Ishikawa (cell line): ENCODE data around the gene ATG7.

ENCODE experiments used
- CEBPB ChIP-seq: IDR thresholded peaks from 2 replicates; pipeline ENCODE4 v1.6.1; 2012
- EGR1 ChIP-seq: IDR thresholded peaks from 2 replicates; pipeline ENCODE4 v1.6.1; 2012
- EP300 ChIP-seq: IDR thresholded peaks from 2 replicates; pipeline ENCODE4 v1.6.1; 2012; ENCODE audit warnings: borderline replicate concordance
- RAD21 ChIP-seq: IDR thresholded peaks from 2 replicates; pipeline ENCODE4 v1.6.1; 2012; ENCODE audit warnings: low read depth
- TCF12 ChIP-seq: IDR thresholded peaks from 2 replicates; pipeline ENCODE4 v1.6.1; 2012; ENCODE audit warnings: low read depth
- TF ChIP-seq, protein P1 (sequence below): IDR thresholded peaks from 2 replicates; pipeline ENCODE4 v1.6.1; 2012

DNA sequence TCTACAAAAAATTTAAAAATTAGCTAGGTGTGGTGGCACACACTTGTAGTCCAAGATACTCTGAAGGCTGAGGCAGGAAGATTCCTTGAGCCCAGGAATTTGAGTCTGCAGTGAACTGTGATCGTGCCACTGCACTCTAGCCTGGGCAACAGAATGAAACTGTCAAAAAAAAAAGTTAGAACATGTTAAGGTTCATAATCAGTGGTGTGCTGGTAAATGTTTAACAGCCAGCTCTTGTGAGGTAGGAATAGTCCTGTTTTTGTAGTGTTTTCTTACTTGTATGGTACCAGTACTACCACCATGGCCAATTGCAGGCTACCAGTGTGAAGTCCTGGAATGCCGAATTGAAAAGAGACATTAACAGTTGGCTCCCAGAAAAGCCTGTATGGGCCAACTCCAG, 50.7 kb downstream of the ATG7 start:
- TF ChIP-seq EP300 (no peak), CEBPB (no peak), EGR1 (no peak), TCF12 (no peak), RAD21 (no peak)
- TF ChIP-seq, protein P1, sequence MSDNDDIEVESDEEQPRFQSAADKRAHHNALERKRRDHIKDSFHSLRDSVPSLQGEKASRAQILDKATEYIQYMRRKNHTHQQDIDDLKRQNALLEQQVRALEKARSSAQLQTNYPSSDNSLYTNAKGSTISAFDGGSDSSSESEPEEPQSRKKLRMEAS = no peak
